OCI-LY1 (cell line): ENCODE data around the gene PTPRM.

ENCODE experiments used
- CTCF ChIP-seq: fragments of 200-600 bp; sonication (generic), shearing (Covaris generic); IDR thresholded peaks from 2 replicates; pipeline ENCODE4 v1.5.1; 2017; ENCODE audit warnings: mild to moderate bottlenecking, antibody characterized with exemption, low read length, moderate library complexity, mixed read lengths
- EZH2 ChIP-seq: fragments of 200-600 bp; sonication (generic), shearing (Covaris generic); IDR thresholded peaks from 2 replicates; pipeline ENCODE4 v1.8.0; 2017; ENCODE audit warnings: borderline replicate concordance, mixed run types, mild to moderate bottlenecking, antibody characterized with exemption, low read length, moderate library complexity, mixed read lengths

GRCh38 chr18:7579918-7580542 lies 12.9 kb downstream of the PTPRM start:
- TF ChIP-seq CTCF (no peak), EZH2 (no peak)
